Measurements from ENCODE around the gene ATG4B.
"Not testable (repeated sequence)": the region's sequence is repeated elsewhere in the genome, so short reads cannot be mapped to it uniquely, and the experiment has no call there.

ATG4B gene

DNA sequence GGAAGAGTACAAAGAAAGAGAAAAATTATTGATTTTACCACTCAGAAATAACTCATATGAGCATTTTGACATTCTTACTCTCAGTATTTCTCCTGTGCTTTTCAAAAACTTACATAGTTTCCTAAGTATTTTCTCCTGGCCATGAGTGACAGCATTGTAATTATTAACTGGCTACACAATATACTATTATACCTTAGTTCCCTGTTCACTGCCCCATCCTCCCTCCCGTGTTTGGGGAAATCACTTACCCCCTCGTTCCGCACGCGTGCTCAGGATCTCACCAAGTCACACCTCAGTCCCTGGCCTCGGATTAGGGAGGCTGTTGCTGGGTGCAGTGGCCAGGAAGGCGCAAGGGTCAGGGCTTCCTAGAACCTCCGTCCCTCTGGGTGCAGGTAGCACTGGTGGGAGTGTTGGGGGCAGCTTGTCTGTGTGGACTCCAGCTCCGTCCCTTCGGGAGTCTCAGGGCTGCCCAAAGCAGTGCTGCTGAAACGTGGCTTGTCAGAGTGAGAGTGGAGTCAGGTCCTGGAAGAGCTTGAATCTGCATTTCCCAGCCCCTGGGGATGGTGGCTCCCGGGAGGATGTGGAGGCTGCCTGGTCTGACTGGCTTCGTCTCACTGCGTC is 23.2 kb downstream of the ATG4B start:
- in situ Hi-C loops (cut with MboI; ENCODE audit: low sequenced_read_pairs), result no loop called here

GRCh38 chr2:241662731-241663130 is 25.2 kb downstream of the ATG4B start:
- in situ Hi-C loops (cut with MboI; ENCODE audit: low sequenced_read_pairs), result not testable (repeated sequence)

DNA sequence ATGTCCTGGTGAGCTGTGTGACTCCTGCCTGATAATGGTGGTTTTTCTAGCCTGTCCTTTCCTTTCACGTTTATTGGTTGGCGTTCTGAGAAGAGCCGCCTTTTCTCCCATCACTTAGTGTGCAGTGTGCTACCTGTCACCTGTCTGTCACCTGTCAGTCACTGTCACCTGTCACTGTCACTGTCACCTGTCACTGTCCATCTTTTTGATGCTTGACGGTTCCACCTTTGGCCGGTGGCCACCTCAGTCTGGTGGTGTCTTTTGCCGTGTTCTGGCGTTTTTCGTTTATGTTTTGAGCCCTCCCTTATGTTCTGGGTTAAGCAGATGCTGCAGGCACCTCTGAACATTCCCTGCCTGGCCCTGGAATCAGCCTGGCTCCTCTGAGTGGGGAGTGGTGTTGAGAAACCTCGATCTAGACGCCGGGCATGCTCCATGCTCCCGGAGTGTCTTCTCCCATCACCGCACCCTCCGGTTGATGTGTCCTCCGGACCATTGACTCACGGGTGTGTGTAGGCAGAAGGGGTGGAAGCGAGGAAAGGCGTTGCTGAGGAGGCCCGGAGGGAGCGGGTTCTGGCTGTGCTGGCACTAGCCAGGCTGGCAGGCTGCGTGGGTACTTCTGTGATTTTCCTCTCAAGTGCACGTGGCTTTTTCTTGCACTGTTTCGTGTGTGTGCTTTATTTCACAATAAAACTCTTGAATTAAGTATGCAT is 28.4 kb downstream of the ATG4B start:
- in situ Hi-C loops (cut with MboI; ENCODE audit: low sequenced_read_pairs), result no loop called here

- in situ Hi-C loops (cut with MboI; ENCODE audit: low sequenced_read_pairs), result no loop called here
Observed at GRCh38 chr2:241666627-241667400, 29.3 kb downstream of the ATG4B start.

DNA sequence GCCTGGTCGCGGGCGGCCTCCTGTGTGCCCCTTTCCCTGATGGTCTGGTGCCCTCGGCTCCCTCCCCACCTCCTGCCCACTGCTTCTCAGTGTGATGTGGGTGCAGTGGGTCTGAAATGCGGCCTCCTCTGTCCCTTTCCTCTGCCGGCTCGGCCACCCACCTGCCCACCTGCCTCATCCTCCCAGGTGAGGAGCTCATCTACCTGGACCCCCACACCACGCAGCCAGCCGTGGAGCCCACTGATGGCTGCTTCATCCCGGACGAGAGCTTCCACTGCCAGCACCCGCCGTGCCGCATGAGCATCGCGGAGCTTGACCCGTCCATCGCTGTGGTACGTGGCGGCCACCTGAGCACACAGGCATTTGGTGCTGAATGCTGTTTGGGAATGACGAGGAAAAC is 30.9 kb downstream of the ATG4B start:
- in situ Hi-C loops (cut with MboI; ENCODE audit: low sequenced_read_pairs), result no loop called here

GRCh38 chr2:241668839-241669238 is 31.3 kb downstream of the ATG4B start:
- in situ Hi-C loops (cut with MboI; ENCODE audit: low sequenced_read_pairs), result no loop called here

DNA sequence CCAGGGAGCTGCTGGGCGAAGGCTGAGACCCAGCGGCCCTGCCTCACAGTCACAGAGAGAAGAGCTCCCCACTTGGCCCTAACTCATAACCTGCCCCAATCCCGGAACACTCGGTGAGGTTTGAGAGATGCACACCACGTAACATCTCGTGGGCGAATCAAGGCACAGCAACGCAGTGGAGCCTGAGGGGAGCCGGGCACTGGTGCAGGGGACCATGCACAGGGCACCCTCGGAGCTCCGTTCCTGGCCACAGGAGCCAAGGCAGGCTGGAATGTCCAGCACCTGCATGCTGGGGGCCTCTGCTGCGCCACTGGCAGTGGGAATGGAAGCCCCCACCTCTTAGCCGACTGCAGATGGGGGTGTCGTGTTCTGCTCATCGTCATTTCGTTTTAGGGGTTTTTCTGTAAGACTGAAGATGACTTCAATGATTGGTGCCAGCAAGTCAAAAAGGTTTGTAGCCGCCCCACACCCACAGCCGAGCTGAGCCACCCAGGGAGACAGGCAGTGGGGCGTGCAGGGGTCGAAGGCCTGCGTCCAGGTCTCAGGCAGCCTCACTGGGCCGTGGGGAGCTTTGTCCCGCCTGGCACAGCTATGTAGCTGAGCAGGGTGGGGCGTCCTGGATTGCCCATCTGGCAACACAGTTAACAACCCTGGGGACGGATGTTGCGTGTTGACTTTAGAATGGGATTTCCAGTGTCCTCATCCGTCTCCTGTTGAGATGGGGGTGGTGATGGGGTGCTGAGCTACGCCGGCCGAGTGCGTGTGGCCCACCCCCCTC is 33.0 kb downstream of the ATG4B start:
- in situ Hi-C loops (cut with MboI; ENCODE audit: low sequenced_read_pairs), result no loop called here

- in situ Hi-C loops (cut with MboI; ENCODE audit: low sequenced_read_pairs), result no loop called here
Observed at GRCh38 chr2:241671457-241672240, 34.2 kb downstream of the ATG4B start.

DNA sequence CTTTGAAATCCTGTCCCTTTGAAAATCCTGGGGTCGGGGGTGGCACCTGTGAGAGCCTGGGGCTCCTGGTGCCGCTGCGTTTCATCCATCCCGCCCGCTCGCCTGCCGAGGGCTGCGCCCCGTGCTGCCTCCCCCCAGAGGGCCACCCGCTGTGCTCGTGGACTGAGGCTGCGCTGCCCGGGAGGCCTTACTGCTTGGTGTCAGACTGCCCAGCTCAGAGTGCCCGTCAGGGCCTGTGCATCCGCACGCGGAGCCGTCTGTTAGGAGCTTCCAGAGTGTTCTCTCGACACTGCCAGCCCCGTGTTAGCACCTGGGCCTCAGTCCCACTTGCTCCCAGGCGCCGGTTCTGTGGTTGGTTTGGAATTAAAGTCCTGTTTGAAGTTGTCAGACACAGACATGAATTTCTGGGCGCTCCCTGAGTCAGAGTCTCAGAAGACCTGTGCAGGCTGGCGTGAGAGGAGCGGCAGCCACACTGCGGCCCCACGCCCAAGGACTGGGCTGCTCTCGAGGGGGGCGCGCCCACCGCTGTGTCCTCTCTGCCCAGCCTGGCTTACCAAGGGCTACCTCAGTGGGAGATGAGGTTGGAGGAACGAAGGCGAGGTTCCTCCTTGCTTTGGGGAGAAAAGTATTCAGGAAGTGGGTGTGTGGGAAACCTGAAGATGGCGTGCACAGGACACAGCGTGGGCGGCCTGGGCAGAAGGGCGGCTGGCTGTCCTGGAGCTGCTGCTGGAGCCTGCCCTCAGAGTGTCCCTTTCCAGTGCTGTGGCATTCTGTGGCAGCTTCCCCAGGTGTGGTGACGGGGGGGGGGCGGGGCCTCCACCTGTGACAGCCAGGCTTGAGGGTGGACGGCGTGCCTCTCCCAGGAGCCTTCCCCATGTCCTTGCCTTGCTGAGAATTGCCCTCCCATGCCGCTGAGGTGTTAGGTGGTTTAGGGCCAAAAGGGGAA is 35.0 kb downstream of the ATG4B start:
- in situ Hi-C loops (cut with MboI; ENCODE audit: low sequenced_read_pairs), result no loop called here

GRCh38 chr2:241673189-241673663 is 35.7 kb downstream of the ATG4B start:
- in situ Hi-C loops (cut with MboI; ENCODE audit: low sequenced_read_pairs), result no loop called here

- in situ Hi-C loops (cut with MboI; ENCODE audit: low sequenced_read_pairs), result no loop called here
Observed at GRCh38 chr2:241673797-241674725, 36.6 kb downstream of the ATG4B start.

DNA sequence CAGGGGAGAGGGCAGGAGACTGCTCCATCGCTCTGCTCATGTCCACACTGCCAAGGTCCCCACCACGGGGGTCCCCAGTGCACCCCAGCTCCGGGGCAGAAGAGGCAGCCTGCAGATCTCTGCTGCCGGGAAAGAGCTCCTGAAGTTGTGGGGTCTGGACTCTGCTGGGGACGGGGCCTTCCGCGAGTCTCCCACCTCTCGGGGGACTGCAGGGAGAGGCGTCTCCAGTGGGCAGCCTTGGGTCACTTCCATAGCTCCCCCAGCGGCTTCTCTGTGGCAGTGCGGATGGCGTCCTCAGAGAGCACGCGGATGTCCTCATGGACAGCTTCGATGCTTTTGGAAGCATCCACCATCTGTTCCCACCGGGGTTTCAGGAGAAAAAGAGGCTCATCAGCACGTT is 38.4 kb downstream of the ATG4B start:
- in situ Hi-C loops (cut with MboI; ENCODE audit: low sequenced_read_pairs), result no loop called here

DNA sequence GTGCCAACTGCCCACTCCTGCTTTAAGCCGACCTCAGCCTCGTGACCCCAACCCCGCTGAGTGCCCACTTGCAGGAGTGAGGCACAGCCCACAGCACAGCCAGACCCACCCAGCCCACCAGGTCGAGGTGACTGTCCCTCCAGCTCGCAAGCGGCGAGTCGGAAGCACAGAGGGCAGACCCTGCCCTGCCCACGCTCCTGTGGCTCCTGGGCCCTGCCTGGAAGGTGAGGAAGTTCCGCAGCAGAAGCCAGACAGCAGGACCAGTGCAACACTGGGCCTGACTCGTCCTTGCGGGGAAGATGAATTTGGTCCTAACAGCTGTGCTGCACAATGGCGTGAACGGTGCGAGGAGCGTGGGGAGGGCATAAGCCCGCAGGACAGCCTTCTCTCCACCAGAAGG is 39.2 kb downstream of the ATG4B start:
- in situ Hi-C loops (cut with MboI; ENCODE audit: low sequenced_read_pairs), result no loop called here

DNA sequence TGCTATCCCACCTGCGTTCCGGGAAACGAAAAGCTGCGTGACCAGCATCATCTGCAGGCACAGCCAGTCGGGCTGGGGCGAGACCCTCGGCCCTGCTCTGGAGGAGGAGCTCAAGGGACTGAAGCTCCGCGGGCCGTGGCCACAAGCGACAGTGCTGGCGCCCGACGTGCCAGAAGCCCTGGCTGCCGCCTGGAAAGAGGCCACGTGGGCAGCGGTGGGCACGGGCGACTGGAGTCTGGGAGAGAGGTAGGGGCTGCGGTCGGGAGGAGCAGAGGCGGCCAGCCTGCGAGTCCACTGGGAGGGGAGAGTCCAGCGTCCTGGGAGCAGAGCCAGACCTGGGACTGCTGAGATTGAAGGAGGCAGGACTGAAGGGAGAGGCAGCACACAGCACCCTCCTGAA is 39.9 kb downstream of the ATG4B start:
- in situ Hi-C loops (cut with MboI; ENCODE audit: low sequenced_read_pairs), result no loop called here

DNA sequence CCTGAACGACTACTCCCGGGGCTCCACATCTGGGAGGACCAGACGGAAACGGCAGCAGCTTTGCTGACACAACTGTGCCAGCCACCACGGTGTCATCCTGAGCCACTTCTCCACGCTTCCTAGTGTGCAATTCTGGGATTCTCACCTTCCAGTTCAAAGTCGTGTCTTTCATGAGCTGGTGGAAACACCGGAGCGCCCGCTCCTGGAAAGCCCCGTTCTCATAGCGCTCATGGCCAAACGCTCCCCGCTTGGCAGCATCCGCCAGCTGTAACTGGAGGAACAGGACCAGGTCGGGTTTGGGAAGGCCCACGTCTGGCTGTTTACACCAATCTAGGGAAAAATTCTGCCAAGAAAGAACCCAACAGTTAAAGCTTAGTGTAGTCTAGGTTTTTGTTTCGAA is 40.8 kb downstream of the ATG4B start:
- in situ Hi-C loops (cut with MboI; ENCODE audit: low sequenced_read_pairs), result no loop called here

- in situ Hi-C loops (cut with MboI; ENCODE audit: low sequenced_read_pairs), result no loop called here
Observed at GRCh38 chr2:241678784-241679540, 41.5 kb downstream of the ATG4B start.

GRCh38 chr2:241680044-241680443 is 42.6 kb downstream of the ATG4B start:
- in situ Hi-C loops (cut with MboI; ENCODE audit: low sequenced_read_pairs), result no loop called here

Measured in HL-60/S4 treated with retinoic acid at 250 ng/mL for 4 days and 3 days (cell line).